AG09319 (cell line): ENCODE results near the gene STK32B.
"Not testable (repeated sequence)": the region's sequence is repeated elsewhere in the genome, so short reads cannot be mapped to it uniquely, and the experiment has no call there.

ENCODE experiments used
- DNase-seq: peaks from one replicate; pipeline ENCODE4 v3.0.0-alpha.2; 2010; ENCODE audit warnings: low read depth; ENCODE audit errors: extremely low read depth
- CTCF ChIP-seq: IDR thresholded peaks from 2 replicates; pipeline ENCODE4 v1.5.1; 2011; ENCODE audit warnings: low read depth, mild to moderate bottlenecking, inconsistent platforms, low read length, moderate library complexity

Gene STK32B

GRCh38 chr4:5051278-5052203 is at the start of gene STK32B:
Gene STK32B (plus strand): TSS chr4:5051480.
- DNase-seq = peak; percentile 67
- TF ChIP-seq CTCF = no peak; the same call in none of the 2 replicates

DNA sequence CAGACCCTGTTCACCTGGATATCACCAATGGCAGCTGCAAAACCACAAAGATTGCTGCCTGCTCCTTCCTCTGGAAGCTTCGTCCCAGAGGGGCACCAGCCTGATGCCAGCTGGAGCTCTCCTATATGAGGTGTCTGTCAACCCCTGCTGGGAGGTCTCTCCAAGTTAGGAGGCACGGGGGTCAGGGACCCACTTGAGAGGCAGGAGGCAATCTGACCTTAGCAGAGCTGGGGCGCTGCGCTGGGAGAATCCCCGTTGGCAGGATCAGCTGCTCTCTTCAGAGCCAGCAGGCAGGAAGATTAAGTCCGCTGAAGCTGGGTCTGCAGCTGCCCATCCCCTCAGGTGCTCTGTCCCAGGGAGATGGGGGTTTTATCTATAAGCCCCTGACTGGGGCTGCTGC is 49.6 kb upstream of the STK32B start:
- DNase-seq = not testable (repeated sequence)

- no peak for DNase-seq
- TF ChIP-seq CTCF = no peak
Measured at GRCh38 chr4:5003372-5003857, 47.9 kb upstream of the STK32B start.

- no peak for TF ChIP-seq CTCF
- no peak for DNase-seq
Measured at GRCh38 chr4:5003918-5004317, 47.4 kb upstream of the STK32B start.

- TF ChIP-seq CTCF = no peak
- DNase-seq = no peak
Measured at GRCh38 chr4:5004496-5004895, 46.8 kb upstream of the STK32B start.

DNA sequence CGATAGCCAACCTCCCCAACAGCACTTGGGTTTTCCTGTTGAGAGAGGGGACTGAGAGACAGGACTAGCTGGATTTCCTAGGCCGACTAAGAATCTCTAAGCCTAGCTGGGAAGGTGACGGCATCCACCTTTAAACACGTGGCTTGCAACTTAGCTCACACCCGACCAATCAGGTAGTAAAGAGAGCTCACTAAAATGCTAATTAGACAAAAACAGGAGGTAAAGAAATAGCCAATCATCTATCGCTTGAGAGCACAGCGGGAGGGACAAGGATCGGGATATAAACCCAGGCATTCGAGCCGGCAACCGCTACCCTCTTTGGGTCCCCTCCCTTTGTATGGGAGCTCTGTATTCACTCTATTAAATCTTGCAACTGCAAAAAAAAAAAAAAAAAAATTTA is 44.3 kb upstream of the STK32B start:
- not testable (repeated sequence) for DNase-seq

DNA sequence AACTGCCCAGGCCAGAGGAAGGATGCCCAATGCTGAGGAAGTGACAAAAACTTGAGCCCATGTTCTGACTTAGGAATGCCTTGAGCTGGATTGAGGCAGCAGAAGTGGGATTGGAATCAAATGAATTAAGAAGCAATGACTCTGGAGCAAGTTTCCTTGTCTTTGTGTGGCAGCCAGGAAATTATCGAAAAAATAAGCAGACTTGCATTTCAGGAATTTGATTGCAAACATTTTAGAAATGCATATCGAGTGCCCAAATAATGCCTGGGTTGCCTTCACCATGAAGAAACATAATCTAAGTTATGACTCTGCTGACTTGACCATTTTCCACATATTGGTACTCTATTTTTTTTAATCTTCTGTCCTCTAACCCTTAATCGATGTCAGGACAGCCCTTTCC is 41.5 kb upstream of the STK32B start:
- DNase-seq = no peak
- TF ChIP-seq CTCF = no peak

DNA sequence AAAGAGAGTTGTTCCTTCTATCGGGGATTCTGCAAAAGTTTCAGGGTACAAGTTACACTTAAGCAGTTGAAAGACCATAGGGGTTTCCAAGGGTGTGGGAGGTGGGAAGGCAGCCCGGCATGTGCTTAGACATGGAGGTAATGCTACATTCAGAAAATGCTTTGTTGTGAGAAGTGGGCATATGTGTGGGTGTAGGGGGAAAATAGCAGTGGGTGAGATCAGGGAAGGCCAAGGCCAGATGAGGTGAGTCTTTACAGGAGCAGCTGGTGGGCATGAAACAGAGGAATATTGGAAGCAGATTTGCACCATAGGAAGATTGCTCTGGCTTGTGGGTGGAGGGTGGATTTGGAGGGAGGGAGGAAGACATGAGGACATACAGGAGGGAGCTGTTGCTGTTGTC is 40.3 kb upstream of the STK32B start:
- no peak for TF ChIP-seq CTCF
- DNase-seq = no peak
